K562 (cell line): ENCODE results near the gene XPNPEP3.

Experiments
- CTCF ChIP-seq, 3 experiments: IDR thresholded peaks in 2 of 3; conservative IDR thresholded peaks in 1 of 3; 2 replicates each; pipeline ENCODE4 v1.5.1; 2011 to 2012; ENCODE audit warnings: low read length in 3 of 3, mild to moderate bottlenecking in 3 of 3, control low read depth in 2 of 3, improper control_type of control experiment in 1 of 3, inconsistent platforms in 1 of 3, low read depth in 1 of 3, mixed read lengths in 1 of 3, moderate library complexity in 1 of 3; ENCODE audit not compliant: insufficient read depth in 2 of 3
- JUN ChIP-seq, 2 experiments: sonication (generic) in 1 of 2; formaldehyde crosslinking in 1 of 2; IDR thresholded peaks; 2 replicates each; pipeline versions ENCODE4 v1.6.1 to v1.8.0; 2012 to 2022; ENCODE audit warnings: borderline replicate concordance in 2 of 2, mild to moderate bottlenecking in 2 of 2, improper control_type of control experiment in 1 of 2, low read depth in 1 of 2, low read length in 1 of 2, missing genetic modification reagents in 1 of 2
- POLR2AphosphoS5 ChIP-seq: IDR thresholded peaks from 2 replicates; pipeline ENCODE4 v1.6.1; 2011; ENCODE audit warnings: mild to moderate bottlenecking, low read depth, low read length, moderate library complexity; ENCODE audit not compliant: control insufficient read depth, insufficient read depth
- SP1 ChIP-seq: sonication (generic); formaldehyde crosslinking; IDR thresholded peaks from 2 replicates; pipeline ENCODE4 v1.8.1; 2022; ENCODE audit warnings: mild to moderate bottlenecking, missing genetic modification reagents
- ZC3H11A ChIP-seq: IDR thresholded peaks from 2 replicates; pipeline ENCODE4 v1.6.1; 2012; ENCODE audit warnings: low read depth, low read length, improper control_type of control experiment
- ZNF431 ChIP-seq: sonication (generic); formaldehyde crosslinking; IDR thresholded peaks from 2 replicates; pipeline ENCODE4 v1.8.0; 2022; ENCODE audit warnings: mild to moderate bottlenecking, missing genetic modification reagents

GRCh38 chr22:40966726-40967085 lies 109.8 kb downstream of the XPNPEP3 start:
- TF ChIP-seq POLR2AphosphoS5 (no peak), CTCF (IDR thresholded peaks at IDR 0.05 in 2 of 3, conservative IDR thresholded peaks at IDR 0.05 in 1 of 3; ENCODE audit: insufficient read depth in 2 of 3, low read depth in 1 of 3, low read length in 3 of 3) (no peak), ZC3H11A (no peak), JUN (IDR thresholded peaks at IDR 0.05; ENCODE audit: borderline replicate concordance, low read depth, low read length) (no peak), JUN (CRISPR knock-in tag; IDR thresholded peaks at IDR 0.05; ENCODE audit: borderline replicate concordance) (no peak), ZNF431 (no peak), SP1 (no peak)
